Stomach (tissue), 19 donors: Measurements from ENCODE around the gene CRACR2B. TPM values are rescaled to one million over a fixed set of nuclear protein-coding genes. Genes with fewer than 3 reads are reported as not detected.

Experiments
- DNase-seq, 2 donors: peaks; one replicate each; pipeline versions ENCODE4 v3.0.0 to v3.0.0-alpha.2; 2013 to 2019
- H3K27ac ChIP-seq, 5 donors: fragments of 200-600 bp in 4 of 5; sonication (generic) in 4 of 5; one replicate each; pipeline ENCODE4 v1.5.1; 2013 to 2019; ENCODE audit warnings: mild to moderate bottlenecking in 1 of 5, moderate library complexity in 1 of 5
- H3K27me3 ChIP-seq, 3 donors: fragments of 200-600 bp; sonication (generic); one replicate each; pipeline ENCODE4 v1.5.1; 2017 to 2019; ENCODE audit warnings: mixed run types in 1 of 3
- H3K36me3 ChIP-seq, 4 donors: fragments of 200-600 bp; sonication (generic); 1 replicate in 3 of 4; 2 replicates in 1 of 4; pipeline ENCODE4 v1.5.1; 2016 to 2019
- H3K4me1 ChIP-seq, 4 donors: fragments of 200-600 bp; sonication (generic); one replicate each; pipeline ENCODE4 v1.5.1; 2016 to 2019
- H3K4me3 ChIP-seq, 4 donors: fragments of 200-600 bp; sonication (generic) in 3 of 4; one replicate each; pipeline ENCODE4 v1.5.1; 2016 to 2019; ENCODE audit warnings: mild to moderate bottlenecking in 1 of 4
- H3K9me3 ChIP-seq, 4 donors: fragments of 200-600 bp; sonication (generic); one replicate each; pipeline ENCODE4 v1.5.1; 2016 to 2019
- CTCF ChIP-seq, 7 experiments: fragments of 450-650 bp in 4 of 7; fragments of 200-600 bp in 3 of 7; sonication (generic) in 3 of 7; IDR thresholded peaks; one replicate each; pipeline ENCODE4 v1.5.1; 2016 to 2019; ENCODE audit warnings: antibody characterized with exemption in 7 of 7, control low read depth in 2 of 7, mild to moderate bottlenecking in 1 of 7
- EP300 ChIP-seq: sonication (generic); formaldehyde crosslinking; IDR thresholded peaks from one replicate; pipeline ENCODE4 v1.6.1; 2017; ENCODE audit warnings: antibody characterized with exemption
- POLR2A ChIP-seq, 4 donors: fragments of 450-650 bp; IDR thresholded peaks; one replicate each; pipeline ENCODE4 v1.6.1; 2016; ENCODE audit warnings: antibody characterized with exemption in 4 of 4, control low read depth in 2 of 4, mild to moderate bottlenecking in 1 of 4, moderate library complexity in 1 of 4
- POLR2AphosphoS5 ChIP-seq, 3 donors: sonication (generic); formaldehyde crosslinking; IDR thresholded peaks; one replicate each; pipeline ENCODE4 v1.6.1; 2016; ENCODE audit warnings: antibody characterized with exemption in 3 of 3
- WGBS, 5 donors: extraction: QIAGEN DNeasy Blood & Tissue Kit in 3 of 5; methylation state at CpG; one replicate each; pipeline versions ENCODE4 v1.1.5 to v1.1.7; 2013 to 2018; 5-methylcytosine and 5-hydroxymethylcytosine counted together
- intact Hi-C: fragments of 100-400 bp; cut with DNase I; formaldehyde crosslinking; loops from one replicate; pipeline ENCODE4 v1.15.1; 2023; ENCODE audit warnings: low total_unique reads
- long read RNA-seq, 10 donors: transcript quantifications; one replicate each; lab custom pipeline, GENCODE V29; 2026
- polyA plus RNA-seq, 3 donors: library from polyadenylated mRNA; stranded (reverse); fragments of 200-250 nt; gene quantifications; one replicate each; pipeline ENCODE4 v1.2.3, GENCODE V29; 2013
- total RNA-seq, 5 donors: library from RNA; depleted of rRNA; stranded (reverse); fragments of >200 nt; gene quantifications; one replicate each; pipeline versions ENCODE4 v1.1.0 to v1.2.3, GENCODE V29; 2014 to 2016
- donor health status: healthy with polysubstance abuse.
- donor health status: Bipolar disorder and iron deficiency.
- donor health status: healthy.

CRACR2B gene
- 100 to 1,000 TPM in 4 of 5 donors, 10 to 100 TPM in 1; 12.7 to 556 (median 165) TPM for total RNA-seq
- polyA plus RNA-seq, result 100 to 1,000 TPM; 105 to 133 (median 119) TPM
- long read RNA-seq, donor 1, partial matches to known transcripts, result 0 of 3 reads
- long read RNA-seq, donor 1, other reads (novel, unspliced or antisense), result 0 of 3 reads
- long read RNA-seq, donor 2, partial matches to known transcripts, result 14 of 15 reads
- long read RNA-seq, donor 2, other reads (novel, unspliced or antisense), result 0 of 15 reads
- long read RNA-seq, donor 3, partial matches to known transcripts, result 0 of 3 reads
- long read RNA-seq, donor 3, other reads (novel, unspliced or antisense), result 0 of 3 reads
- long read RNA-seq, donor 4, result 0 reads
- long read RNA-seq, donor 5, partial matches to known transcripts, result 0 of 3 reads
- long read RNA-seq, donor 5, other reads (novel, unspliced or antisense), result 0 of 3 reads
- long read RNA-seq, donor 6, transcript CRACR2B-208 (2 exons, 2,440 nt), result major isoform, 10 of 133 reads
- long read RNA-seq, donor 6, partial matches to known transcripts, result 111 of 133 reads
- long read RNA-seq, donor 6, other reads (novel, unspliced or antisense), result 0 of 133 reads
- long read RNA-seq, donor 7, partial matches to known transcripts, result 10 of 14 reads
- long read RNA-seq, donor 7, other reads (novel, unspliced or antisense), result 0 of 14 reads
- long read RNA-seq, donor 8, partial matches to known transcripts, result 0 of 5 reads
- long read RNA-seq, donor 8, other reads (novel, unspliced or antisense), result 0 of 5 reads
- long read RNA-seq, donor 9, partial matches to known transcripts, result 0 of 1 reads
- long read RNA-seq, donor 9, other reads (novel, unspliced or antisense), result 0 of 1 reads
- long read RNA-seq, donor 10, partial matches to known transcripts, result 8 of 9 reads
- long read RNA-seq, donor 10, other reads (novel, unspliced or antisense), result 0 of 9 reads

GRCh38 chr11:827897-828192, at the start of gene CRACR2B:
Gene CRACR2B, plus strand, starts transcription at chr11:827919. Its CDS starts 689 bp downstream, at chr11:828608.
- intact Hi-C loops, result no loop called here
- 6 to 36% (median 29%) methylated on average over 2 to 5 of the region's 5 CpGs for WGBS, 5 donors
- TF ChIP-seq POLR2AphosphoS5 (IDR thresholded peaks at IDR 0.05), result no peak
- TF ChIP-seq EP300, result no peak
- no peak for TF ChIP-seq POLR2A (IDR thresholded peaks at IDR 0.05)
- TF ChIP-seq CTCF (IDR thresholded peaks at IDR 0.05), result no peak
- DNase-seq, result no peak
- peak within 1 kb of the TSS; percentile 46 to 56 (median 50) for H3K4me3 ChIP-seq
- H3K9me3 ChIP-seq, result no peaks in the 10 kb centered on the region
- peak within 1 kb of the TSS; percentile 89 to 96 (median 94) for H3K27ac ChIP-seq
- peaks cover 0 to 90% (median 40%) of the 10 kb centered on the region in 3 donors for H3K27me3 ChIP-seq
- peaks cover 24 to 30% (median 29%) of the 10 kb centered on the region in 4 donors for H3K36me3 ChIP-seq
- peaks cover 79 to 99% (median 96%) of the 10 kb centered on the region in 4 donors for H3K4me1 ChIP-seq

GRCh38 chr11:778976-779954, 48.5 kb upstream of the CRACR2B start:
- intact Hi-C loops, result no loop called here
- Histone ChIP-seq H3K9me3 (no peaks in the 10 kb centered on the region), H3K36me3 (peaks cover 0 to 27% (median 3%) of the 10 kb centered on the region in 4 donors), H3K4me3 (no peak overlapping the region), H3K27ac (no peak overlapping the region), H3K4me1 (peaks cover 44 to 73% (median 65%) of the 10 kb centered on the region in 4 donors), H3K27me3 (no peaks in the 10 kb centered on the region)
- 87 to 95% (median 93%) methylated on average over 15 to 23 of the region's 23 CpGs for WGBS, 5 donors
- TF ChIP-seq POLR2AphosphoS5 (IDR thresholded peaks at IDR 0.05) (no peak), POLR2A (IDR thresholded peaks at IDR 0.05) (no peak), CTCF (IDR thresholded peaks at IDR 0.05) (no peak), EP300 (no peak)
- no peak for DNase-seq

DNA sequence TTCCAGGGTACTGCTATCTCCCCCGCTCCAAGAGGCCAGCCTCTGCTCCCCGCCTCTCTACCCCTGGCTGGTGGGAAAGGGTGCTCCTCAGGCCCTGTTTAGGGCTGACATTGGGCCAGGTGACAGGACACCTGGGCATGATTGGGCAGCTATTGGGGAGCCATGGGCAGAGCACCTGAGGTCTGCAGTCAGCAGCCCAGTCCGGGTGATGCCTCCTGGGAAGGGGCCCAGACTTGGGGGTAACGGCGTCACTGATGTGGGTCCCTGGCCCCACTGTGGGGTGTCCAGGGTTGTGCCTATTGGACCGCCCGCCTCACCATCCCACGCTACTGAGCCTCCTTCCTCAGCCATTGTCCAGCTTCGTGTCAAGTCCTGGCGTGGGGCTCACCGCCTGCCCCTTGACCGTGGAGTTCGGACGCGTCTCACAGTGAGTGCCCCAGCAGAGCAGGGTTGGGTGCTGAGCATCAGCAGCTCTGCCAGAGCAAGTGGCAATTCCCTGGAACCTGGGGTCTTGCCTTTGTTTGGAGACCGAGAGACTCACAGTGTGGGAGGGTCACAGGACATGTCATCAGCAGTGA, 47.7 kb upstream of the CRACR2B start:
- Histone ChIP-seq H3K4me3 (no peak overlapping the region), H3K4me1 (peaks cover 41 to 65% (median 59%) of the 10 kb centered on the region in 4 donors), H3K9me3 (no peaks in the 10 kb centered on the region), H3K27me3 (no peaks in the 10 kb centered on the region), H3K27ac (no peak overlapping the region), H3K36me3 (peaks cover 0 to 19% (median 0%) of the 10 kb centered on the region in 4 donors)
- 91 to 98% (median 94%) methylated on average over 5 to 16 of the region's 16 CpGs for WGBS, 5 donors
- TF ChIP-seq POLR2AphosphoS5 (IDR thresholded peaks at IDR 0.05) (no peak), EP300 (no peak), POLR2A (IDR thresholded peaks at IDR 0.05) (no peak), CTCF (IDR thresholded peaks at IDR 0.05) (no peak)
- DNase-seq, result no peak
- intact Hi-C loops, result no loop called here
